ENCODE results near the gene TRNAU1AP.

GRCh38 chr1:28516518-28516956 lies 36.3 kb upstream of the TRNAU1AP start:
- TF ChIP-seq POLR2A (IDR thresholded peaks at IDR 0.05) (no peak), CTCF (IDR thresholded peaks at IDR 0.05) (no peak)
